ENCODE data around the gene RPS19. TPM values are rescaled to one million over a fixed set of nuclear protein-coding genes. Genes with fewer than 3 reads are reported as not detected.

Gene RPS19
- total and polyA plus RNA-seq, 9 donors = 2,442 to 4,411 (median 2,569) TPM

DNA sequence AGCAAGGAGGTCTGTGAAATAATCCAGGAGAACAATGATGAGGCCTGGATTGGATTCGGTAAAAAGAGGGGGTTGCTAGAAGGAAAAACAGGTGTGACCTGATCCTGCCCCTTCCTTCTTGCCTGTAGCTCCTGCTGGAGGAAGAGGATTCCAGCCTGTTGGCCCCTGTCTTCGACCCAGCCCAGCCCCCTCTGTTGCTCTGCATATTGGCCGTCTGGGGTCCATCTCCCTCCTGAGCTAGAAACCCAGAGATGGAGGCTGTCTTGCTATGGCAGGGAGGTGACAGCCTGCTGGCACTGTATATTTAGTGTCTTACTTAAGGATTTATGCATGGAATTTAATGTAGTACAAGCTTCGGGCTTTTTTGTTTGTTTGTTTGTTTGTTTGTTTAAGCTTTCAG, 8.6 kb upstream of the RPS19 start:
- no peaks in the 10 kb centered on the region for H3K4me1 ChIP-seq (ENCODE audit: control insufficient read depth, insufficient read depth, low read length)
- H3K4me3 ChIP-seq (ENCODE audit: low read length) = no peak overlapping the region
- no peak overlapping the region for H3K27ac ChIP-seq (ENCODE audit: low read length)
- H3K9me3 ChIP-seq (replicated peaks; ENCODE audit: control insufficient read depth, low read depth, low read length) = no peaks in the 10 kb centered on the region
- DNase-seq = no peak
- peaks cover 17% of the 10 kb centered on the region for H3K27me3 ChIP-seq (ENCODE audit: control insufficient read depth, insufficient read depth, low read length)
- 14% methylated on average over 1 of the region's 4 CpGs for WGBS (ENCODE audit: insufficient coverage)
- no peaks in the 10 kb centered on the region for H3K36me3 ChIP-seq (ENCODE audit: control insufficient read depth, insufficient read depth, low read length)

DNA sequence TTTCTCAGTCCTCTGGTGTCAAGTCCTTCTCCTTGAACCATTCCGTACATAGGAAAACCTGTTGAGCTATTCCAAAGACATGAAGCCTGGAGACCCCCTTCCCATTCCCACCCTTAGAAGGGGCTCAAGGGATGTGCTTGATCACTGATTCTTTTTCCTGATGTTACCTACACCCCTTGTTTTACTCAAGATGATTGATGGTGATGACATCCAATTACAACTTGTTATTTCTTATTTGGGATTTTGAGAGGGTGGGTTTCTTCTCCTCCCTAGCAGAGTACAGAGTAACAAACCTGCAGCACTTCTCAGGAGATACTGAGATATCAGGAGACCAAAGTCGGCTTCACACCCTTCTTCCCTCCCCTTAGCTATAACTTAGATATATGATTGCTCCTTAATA, 6.7 kb upstream of the RPS19 start:
- Histone ChIP-seq H3K27me3 (ENCODE audit: control insufficient read depth, insufficient read depth, low read length) (peaks cover 17% of the 10 kb centered on the region), H3K4me1 (ENCODE audit: control insufficient read depth, insufficient read depth, low read length) (no peaks in the 10 kb centered on the region), H3K27ac (ENCODE audit: low read length) (no peak overlapping the region), H3K36me3 (ENCODE audit: control insufficient read depth, insufficient read depth, low read length) (no peaks in the 10 kb centered on the region), H3K4me3 (ENCODE audit: low read length) (no peak overlapping the region), H3K9me3 (replicated peaks; ENCODE audit: control insufficient read depth, low read depth, low read length) (no peaks in the 10 kb centered on the region)
- no peak for DNase-seq
- WGBS (ENCODE audit: insufficient coverage) = 0% methylated on average over 1 of the region's 2 CpGs

DNA sequence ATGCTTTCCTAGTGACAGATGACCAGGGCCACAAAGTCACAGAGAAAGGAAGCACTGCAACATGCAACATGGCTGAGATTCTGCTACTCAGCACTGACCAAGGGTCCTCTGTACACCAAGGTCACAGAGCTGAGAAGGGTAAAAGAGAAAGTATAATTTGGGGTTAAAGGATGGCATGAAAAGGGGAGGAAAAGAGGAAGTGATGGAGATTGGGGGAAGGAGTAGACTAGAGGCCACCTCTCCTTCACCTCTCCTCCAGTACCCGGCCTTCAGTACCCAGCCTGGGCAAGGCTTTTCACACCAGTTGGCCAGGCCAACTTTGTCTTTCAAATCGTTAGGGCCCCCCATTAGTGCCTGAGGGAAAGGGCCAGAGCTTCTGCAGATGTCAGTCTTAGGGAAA, 6.3 kb upstream of the RPS19 start:
- DNase-seq = no peak
- Histone ChIP-seq H3K4me3 (ENCODE audit: low read length) (no peak overlapping the region), H3K9me3 (replicated peaks; ENCODE audit: control insufficient read depth, low read depth, low read length) (no peaks in the 10 kb centered on the region), H3K4me1 (ENCODE audit: control insufficient read depth, insufficient read depth, low read length) (no peaks in the 10 kb centered on the region), H3K27ac (ENCODE audit: low read length) (no peak overlapping the region), H3K27me3 (ENCODE audit: control insufficient read depth, insufficient read depth, low read length) (peaks cover 17% of the 10 kb centered on the region), H3K36me3 (ENCODE audit: control insufficient read depth, insufficient read depth, low read length) (no peaks in the 10 kb centered on the region)
- WGBS (ENCODE audit: insufficient coverage) = no CpG with 5 or more reads among the region's 2 CpGs

DNA sequence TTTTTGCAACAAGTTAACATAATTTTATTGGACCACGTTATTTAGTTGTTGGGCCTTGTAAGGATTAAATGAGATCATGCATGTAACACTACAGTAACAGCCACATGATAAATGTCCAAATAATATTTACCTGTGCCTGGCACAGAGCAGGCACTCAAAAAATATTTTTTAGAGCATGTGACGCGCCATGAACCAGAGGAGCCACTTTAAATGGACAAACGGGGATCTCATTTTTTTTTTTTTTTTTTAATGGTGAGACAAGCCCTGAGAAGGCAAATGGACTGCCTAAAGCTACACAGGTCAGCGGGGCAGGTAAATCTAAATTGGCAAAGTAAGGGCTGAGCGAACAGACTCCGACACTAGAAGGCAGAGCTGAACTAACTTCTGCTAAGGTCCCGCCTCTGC, 840 bp upstream of the RPS19 start:
- H3K4me3 ChIP-seq (ENCODE audit: low read length) = peak overlapping the region; percentile 23
- H3K27ac ChIP-seq (ENCODE audit: low read length) = peak overlapping the region; percentile 73
- H3K36me3 ChIP-seq (ENCODE audit: control insufficient read depth, insufficient read depth, low read length) = peaks cover 33% of the 10 kb centered on the region
- no peak for DNase-seq
- 5% methylated on average over 5 of the region's 8 CpGs for WGBS (ENCODE audit: insufficient coverage)
- H3K9me3 ChIP-seq (replicated peaks; ENCODE audit: control insufficient read depth, low read depth, low read length) = no peaks in the 10 kb centered on the region
- peaks cover 4% of the 10 kb centered on the region for H3K27me3 ChIP-seq (ENCODE audit: control insufficient read depth, insufficient read depth, low read length)
- peaks cover 25% of the 10 kb centered on the region for H3K4me1 ChIP-seq (ENCODE audit: control insufficient read depth, insufficient read depth, low read length)

DNA sequence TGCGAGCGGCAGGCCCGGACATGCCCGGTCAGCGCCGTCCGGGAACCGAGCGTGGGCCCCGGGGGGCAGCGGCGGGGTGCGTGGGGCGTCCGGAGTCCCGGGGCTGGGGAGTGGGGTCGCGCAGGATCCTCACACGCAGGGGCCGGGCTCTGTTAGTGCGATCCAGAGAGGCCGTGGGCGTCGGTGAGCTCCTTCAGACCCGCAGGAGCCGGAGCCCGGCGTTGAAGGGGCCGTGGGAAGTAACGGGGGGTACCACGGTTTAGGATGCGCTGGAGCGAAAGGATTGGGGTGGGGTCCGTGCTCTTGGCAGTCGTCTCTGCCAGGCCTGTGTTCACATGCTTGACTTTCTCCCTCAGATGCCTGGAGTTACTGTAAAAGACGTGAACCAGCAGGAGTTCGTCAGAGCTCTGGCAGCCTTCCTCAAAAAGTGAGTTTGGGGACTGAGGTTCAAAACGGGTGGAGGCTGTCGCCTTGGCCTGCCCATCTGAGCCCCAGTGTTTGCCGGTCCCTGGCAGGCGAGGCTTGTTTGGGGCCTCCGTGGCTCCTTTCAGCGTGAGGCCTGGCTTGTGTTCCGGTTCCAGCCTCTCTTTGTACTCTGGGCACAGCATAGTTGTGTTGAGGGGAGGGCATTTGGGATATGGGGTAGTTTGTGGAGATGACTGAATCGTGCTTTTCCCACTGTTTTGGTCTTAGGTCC, 512 bp downstream of the RPS19 start:
- Histone ChIP-seq H3K4me3 (ENCODE audit: low read length) (peak overlapping the region; percentile 92), H3K27me3 (ENCODE audit: control insufficient read depth, insufficient read depth, low read length) (no peaks in the 10 kb centered on the region), H3K36me3 (ENCODE audit: control insufficient read depth, insufficient read depth, low read length) (peaks cover 46% of the 10 kb centered on the region), H3K9me3 (replicated peaks; ENCODE audit: control insufficient read depth, low read depth, low read length) (no peaks in the 10 kb centered on the region), H3K27ac (ENCODE audit: low read length) (peak overlapping the region; percentile 79), H3K4me1 (ENCODE audit: control insufficient read depth, insufficient read depth, low read length) (peaks cover 25% of the 10 kb centered on the region)
- peak; percentile 67 for DNase-seq
- WGBS (ENCODE audit: insufficient coverage) = under 1% methylated on average over 44 of the region's 45 CpGs

DNA sequence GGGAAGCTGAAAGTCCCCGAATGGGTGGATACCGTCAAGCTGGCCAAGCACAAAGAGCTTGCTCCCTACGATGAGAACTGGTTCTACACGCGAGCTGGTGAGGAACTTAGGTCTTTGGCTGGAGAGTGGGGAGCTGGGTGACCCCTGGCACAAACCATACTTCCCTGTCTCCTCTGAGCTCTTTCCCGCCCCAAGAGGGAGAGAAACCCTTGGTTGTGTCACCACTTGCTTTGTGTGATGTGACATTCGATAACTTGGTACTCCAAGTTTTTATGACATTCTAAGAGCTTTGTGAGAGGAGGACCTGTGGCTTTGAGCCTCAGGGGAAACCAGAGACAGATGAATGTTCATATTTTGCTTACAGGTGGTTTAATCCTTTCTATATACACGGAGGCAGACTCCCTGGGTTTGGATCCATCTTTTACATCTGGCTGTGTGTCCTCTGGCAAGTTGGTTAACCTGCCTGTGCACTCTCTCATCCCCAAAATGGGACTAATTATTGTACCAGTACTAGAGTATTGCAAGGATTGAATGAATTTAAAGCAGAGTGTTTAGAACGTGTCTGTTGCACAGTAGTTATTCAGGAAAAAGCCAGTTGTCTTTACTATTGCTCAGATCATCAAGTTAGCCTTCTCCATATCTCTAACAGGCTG, 1.2 kb downstream of the RPS19 start:
- Histone ChIP-seq H3K4me3 (ENCODE audit: low read length) (peak overlapping the region; percentile 92), H3K4me1 (ENCODE audit: control insufficient read depth, insufficient read depth, low read length) (peaks cover 25% of the 10 kb centered on the region), H3K27ac (ENCODE audit: low read length) (peak overlapping the region; percentile 79), H3K27me3 (ENCODE audit: control insufficient read depth, insufficient read depth, low read length) (no peaks in the 10 kb centered on the region), H3K9me3 (replicated peaks; ENCODE audit: control insufficient read depth, low read depth, low read length) (no peaks in the 10 kb centered on the region), H3K36me3 (ENCODE audit: control insufficient read depth, insufficient read depth, low read length) (peaks cover 49% of the 10 kb centered on the region)
- 57% methylated on average over 3 of the region's 9 CpGs for WGBS (ENCODE audit: insufficient coverage)
- DNase-seq = no peak

DNA sequence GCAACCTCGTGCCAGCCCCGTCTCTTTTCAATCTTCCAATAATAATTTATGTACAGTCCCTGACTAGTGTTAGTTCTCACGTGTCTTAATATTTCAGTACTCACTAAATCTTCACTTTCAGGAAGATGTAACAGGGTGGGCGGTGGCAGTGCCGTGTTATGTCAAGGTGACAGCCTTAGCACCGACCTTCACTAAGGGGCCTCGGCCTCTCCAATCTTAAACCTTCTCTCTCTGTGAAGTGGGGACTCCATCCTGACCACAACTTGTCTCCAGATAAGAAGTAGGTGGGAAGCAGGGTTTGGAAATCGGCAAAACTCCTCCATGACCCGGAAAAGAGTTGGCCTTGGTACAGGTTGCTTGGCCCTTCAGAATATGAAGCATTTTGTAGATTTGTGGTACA, 1.8 kb downstream of the RPS19 start:
- H3K27ac ChIP-seq (ENCODE audit: low read length) = no peak overlapping the region

DNA sequence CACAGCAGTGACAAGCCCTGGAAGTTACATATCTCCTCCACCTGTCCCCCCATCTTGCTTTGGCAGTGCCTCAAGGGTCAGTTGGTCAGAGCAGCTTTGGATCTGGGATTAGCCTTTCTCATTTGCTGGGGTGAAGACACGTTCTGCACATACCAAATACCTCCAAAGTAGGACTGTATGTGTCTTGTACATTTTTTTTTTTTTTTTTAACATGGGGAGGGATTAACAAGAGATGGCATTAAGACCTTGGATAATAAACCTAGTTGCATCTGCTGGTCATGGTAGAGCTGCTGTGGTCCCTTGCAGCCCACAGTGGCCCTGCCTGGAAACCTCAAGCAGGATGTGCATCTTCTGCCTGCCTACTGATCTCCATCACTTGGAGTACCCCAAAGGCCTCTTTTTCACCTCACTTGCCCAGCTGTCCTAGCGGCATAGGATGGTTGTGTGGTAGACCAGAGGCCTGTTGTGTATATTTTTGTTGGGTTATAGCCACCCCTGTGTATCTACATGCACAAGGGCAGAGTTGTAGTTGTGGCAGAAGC, 2.5 kb downstream of the RPS19 start:
- Histone ChIP-seq H3K4me1 (ENCODE audit: control insufficient read depth, insufficient read depth, low read length) (peaks cover 25% of the 10 kb centered on the region), H3K27ac (ENCODE audit: low read length) (no peak overlapping the region), H3K4me3 (ENCODE audit: low read length) (no peak overlapping the region), H3K27me3 (ENCODE audit: control insufficient read depth, insufficient read depth, low read length) (no peaks in the 10 kb centered on the region), H3K36me3 (ENCODE audit: control insufficient read depth, insufficient read depth, low read length) (peaks cover 59% of the 10 kb centered on the region), H3K9me3 (replicated peaks; ENCODE audit: control insufficient read depth, low read depth, low read length) (no peaks in the 10 kb centered on the region)
- DNase-seq = no peak
- no CpG with 5 or more reads among the region's 2 CpGs for WGBS (ENCODE audit: insufficient coverage)

More for the DNA sequence above, 1.8 kb downstream of the RPS19 start:
- Histone ChIP-seq H3K27me3 (ENCODE audit: control insufficient read depth, insufficient read depth, low read length) (no peaks in the 10 kb centered on the region), H3K36me3 (ENCODE audit: control insufficient read depth, insufficient read depth, low read length) (peaks cover 54% of the 10 kb centered on the region), H3K9me3 (replicated peaks; ENCODE audit: control insufficient read depth, low read depth, low read length) (no peaks in the 10 kb centered on the region), H3K4me3 (ENCODE audit: low read length) (no peak overlapping the region), H3K4me1 (ENCODE audit: control insufficient read depth, insufficient read depth, low read length) (peaks cover 25% of the 10 kb centered on the region)
- no peak for DNase-seq
- 78% methylated on average over 2 of the region's 9 CpGs for WGBS (ENCODE audit: insufficient coverage)

DNA sequence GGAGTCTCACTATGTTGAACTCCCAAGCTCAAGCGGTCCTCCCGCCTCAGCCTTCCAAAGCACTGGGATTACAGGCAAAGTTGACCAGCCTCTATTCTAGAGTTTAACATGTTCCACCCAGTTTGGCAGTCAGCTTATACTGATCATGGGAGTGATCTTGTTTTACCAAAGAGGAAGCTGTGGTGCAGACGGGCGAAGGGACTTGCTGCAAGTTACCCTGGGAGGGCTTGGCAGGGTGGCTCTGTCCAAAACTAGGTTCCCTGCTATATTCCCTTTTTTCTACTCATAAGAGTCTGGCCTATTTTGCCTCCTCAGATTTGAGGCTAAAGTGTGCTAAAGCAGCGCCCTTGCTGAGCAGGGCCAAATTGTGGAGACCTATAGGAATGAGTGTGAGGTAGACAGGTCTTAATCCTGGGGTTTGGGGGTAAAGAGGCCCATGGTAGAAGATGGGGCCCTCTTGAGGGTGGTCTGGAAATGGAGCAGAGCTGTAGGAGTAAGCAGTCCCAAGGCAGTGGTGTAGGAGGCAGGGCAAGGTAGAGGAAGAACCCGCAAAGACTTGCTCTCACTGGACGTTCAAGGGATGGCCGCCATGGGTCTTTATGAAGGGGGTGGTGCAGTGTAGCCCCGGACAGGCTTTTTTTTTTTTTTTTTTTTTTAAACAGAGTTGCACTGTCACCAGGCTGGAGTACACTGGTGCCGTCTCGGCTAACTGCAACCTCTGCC, 3.3 kb downstream of the RPS19 start:
- H3K4me1 ChIP-seq (ENCODE audit: control insufficient read depth, insufficient read depth, low read length) = peaks cover 25% of the 10 kb centered on the region
- no peak for DNase-seq
- H3K4me3 ChIP-seq (ENCODE audit: low read length) = no peak overlapping the region
- whole genome bisulfite sequencing (ENCODE audit: insufficient coverage) = 86% methylated on average over 5 of the region's 11 CpGs
- no peaks in the 10 kb centered on the region for H3K27me3 ChIP-seq (ENCODE audit: control insufficient read depth, insufficient read depth, low read length)
- H3K36me3 ChIP-seq (ENCODE audit: control insufficient read depth, insufficient read depth, low read length) = peaks cover 66% of the 10 kb centered on the region
- no peaks in the 10 kb centered on the region for H3K9me3 ChIP-seq (replicated peaks; ENCODE audit: control insufficient read depth, low read depth, low read length)
- no peak overlapping the region for H3K27ac ChIP-seq (ENCODE audit: low read length)

DNA sequence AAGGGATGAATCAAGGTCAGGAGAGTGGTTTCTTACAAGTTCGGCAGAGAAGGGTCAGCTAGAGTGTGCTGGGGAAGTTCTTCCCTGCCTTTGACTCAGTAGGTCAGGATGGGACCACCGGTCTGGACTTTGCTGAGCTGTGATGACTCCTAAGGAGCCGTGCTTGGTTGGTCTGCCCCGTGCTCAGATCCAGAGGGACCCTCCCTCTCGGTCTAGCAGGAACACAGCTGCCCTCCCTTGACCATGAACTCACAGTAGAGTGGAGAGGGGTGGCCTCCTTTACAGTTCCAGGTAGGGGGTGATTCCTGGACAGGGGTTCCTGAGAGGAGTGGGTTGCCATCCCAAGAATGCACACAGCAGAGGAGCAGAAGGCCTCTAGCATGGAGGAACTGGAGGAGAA, 4.3 kb downstream of the RPS19 start:
- Histone ChIP-seq H3K4me1 (ENCODE audit: control insufficient read depth, insufficient read depth, low read length) (peaks cover 22% of the 10 kb centered on the region), H3K27ac (ENCODE audit: low read length) (no peak overlapping the region), H3K4me3 (ENCODE audit: low read length) (no peak overlapping the region), H3K9me3 (replicated peaks; ENCODE audit: control insufficient read depth, low read depth, low read length) (no peaks in the 10 kb centered on the region), H3K27me3 (ENCODE audit: control insufficient read depth, insufficient read depth, low read length) (no peaks in the 10 kb centered on the region), H3K36me3 (ENCODE audit: control insufficient read depth, insufficient read depth, low read length) (peaks cover 76% of the 10 kb centered on the region)
- 92% methylated on average over 4 of the region's 5 CpGs for WGBS (ENCODE audit: insufficient coverage)
- no peak for DNase-seq
